ENCODE data around the gene TK2.

- TF ChIP-seq EZH2phosphoT487 (IDR thresholded peaks at IDR 0.05; ENCODE audit: insufficient read depth, low read depth): no peak
- TF ChIP-seq EZH2 (IDR thresholded peaks at IDR 0.05; ENCODE audit: insufficient read depth, poor library complexity, severe bottlenecking): no peak
Measured at GRCh38 chr16:66479661-66480264, 70.2 kb downstream of the TK2 start.

All from GM23248 (cell line).